Measurements from ENCODE around the gene RAB3IL1. TPM values are rescaled to one million over a fixed set of nuclear protein-coding genes. Genes with fewer than 3 reads are reported as not detected.

RAB3IL1 gene
- total RNA-seq, 1 donor = 15.9 TPM

- Histone ChIP-seq H3K36me3 (ENCODE audit: insufficient read depth, low read length) (no peaks in the 10 kb centered on the region), H3K4me1 (ENCODE audit: insufficient read depth, low read length) (peaks cover 11% of the 10 kb centered on the region), H3K9me3 (ENCODE audit: low read depth, low read length) (no peaks in the 10 kb centered on the region), H3K4me3 (ENCODE audit: insufficient read depth, low read length) (no peak overlapping the region), H3K4me2 (ENCODE audit: insufficient read depth, low read length) (no peak overlapping the region), H3K79me2 (ENCODE audit: insufficient read depth, low read length) (no peaks in the 10 kb centered on the region), H4K20me1 (ENCODE audit: insufficient read depth, low read length) (no peaks in the 10 kb centered on the region), H3K27me3 (ENCODE audit: insufficient read depth, low read length) (peaks cover 10% of the 10 kb centered on the region), H2AFZ (ENCODE audit: low read length) (no peak overlapping the region), H3K27ac (ENCODE audit: low read depth, low read length) (no peak overlapping the region)
- peak; percentile 98 for DNase-seq (ENCODE audit: insufficient read length, low spot score, missing footprints)
- no peak for TF ChIP-seq CTCF (IDR thresholded peaks at IDR 0.05; ENCODE audit: extremely low read depth, low read depth, low read length)
Measured at GRCh38 chr11:61922539-61922938, 5.2 kb upstream of the RAB3IL1 start.

DNA sequence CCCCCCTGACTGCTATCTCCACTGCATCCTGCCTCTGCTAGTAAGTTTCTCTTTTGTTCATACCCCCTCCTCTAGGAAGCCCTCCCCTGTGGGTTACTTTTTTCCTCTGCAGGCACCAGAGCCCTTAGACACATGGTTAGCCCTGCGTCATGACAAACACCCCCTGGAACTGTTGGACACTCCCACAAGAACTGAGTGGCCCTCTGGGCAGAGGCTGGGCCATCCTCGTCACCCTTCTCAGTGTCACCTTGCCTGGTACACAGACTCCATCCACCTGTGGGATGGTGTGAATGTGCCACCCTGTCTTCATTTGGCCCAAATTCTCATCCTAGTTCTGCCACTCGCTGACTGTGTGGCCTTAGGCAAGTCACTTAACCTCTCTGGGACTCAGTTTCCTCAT is 4.1 kb upstream of the RAB3IL1 start:
- DNase-seq (ENCODE audit: insufficient read length, low spot score, missing footprints) = peak; percentile 49
- H3K4me2 ChIP-seq (ENCODE audit: insufficient read depth, low read length) = no peak overlapping the region
- H3K36me3 ChIP-seq (ENCODE audit: insufficient read depth, low read length) = no peaks in the 10 kb centered on the region
- peaks cover 11% of the 10 kb centered on the region for H3K4me1 ChIP-seq (ENCODE audit: insufficient read depth, low read length)
- no peak overlapping the region for H3K4me3 ChIP-seq (ENCODE audit: insufficient read depth, low read length)
- H3K9me3 ChIP-seq (ENCODE audit: low read depth, low read length) = no peaks in the 10 kb centered on the region
- H4K20me1 ChIP-seq (ENCODE audit: insufficient read depth, low read length) = no peaks in the 10 kb centered on the region
- H2AFZ ChIP-seq (ENCODE audit: low read length) = no peak overlapping the region
- H3K79me2 ChIP-seq (ENCODE audit: insufficient read depth, low read length) = peaks cover 1% of the 10 kb centered on the region
- TF ChIP-seq CTCF (IDR thresholded peaks at IDR 0.05; ENCODE audit: extremely low read depth, low read depth, low read length) = no peak
- peaks cover 10% of the 10 kb centered on the region for H3K27me3 ChIP-seq (ENCODE audit: insufficient read depth, low read length)
- no peak overlapping the region for H3K27ac ChIP-seq (ENCODE audit: low read depth, low read length)

DNA sequence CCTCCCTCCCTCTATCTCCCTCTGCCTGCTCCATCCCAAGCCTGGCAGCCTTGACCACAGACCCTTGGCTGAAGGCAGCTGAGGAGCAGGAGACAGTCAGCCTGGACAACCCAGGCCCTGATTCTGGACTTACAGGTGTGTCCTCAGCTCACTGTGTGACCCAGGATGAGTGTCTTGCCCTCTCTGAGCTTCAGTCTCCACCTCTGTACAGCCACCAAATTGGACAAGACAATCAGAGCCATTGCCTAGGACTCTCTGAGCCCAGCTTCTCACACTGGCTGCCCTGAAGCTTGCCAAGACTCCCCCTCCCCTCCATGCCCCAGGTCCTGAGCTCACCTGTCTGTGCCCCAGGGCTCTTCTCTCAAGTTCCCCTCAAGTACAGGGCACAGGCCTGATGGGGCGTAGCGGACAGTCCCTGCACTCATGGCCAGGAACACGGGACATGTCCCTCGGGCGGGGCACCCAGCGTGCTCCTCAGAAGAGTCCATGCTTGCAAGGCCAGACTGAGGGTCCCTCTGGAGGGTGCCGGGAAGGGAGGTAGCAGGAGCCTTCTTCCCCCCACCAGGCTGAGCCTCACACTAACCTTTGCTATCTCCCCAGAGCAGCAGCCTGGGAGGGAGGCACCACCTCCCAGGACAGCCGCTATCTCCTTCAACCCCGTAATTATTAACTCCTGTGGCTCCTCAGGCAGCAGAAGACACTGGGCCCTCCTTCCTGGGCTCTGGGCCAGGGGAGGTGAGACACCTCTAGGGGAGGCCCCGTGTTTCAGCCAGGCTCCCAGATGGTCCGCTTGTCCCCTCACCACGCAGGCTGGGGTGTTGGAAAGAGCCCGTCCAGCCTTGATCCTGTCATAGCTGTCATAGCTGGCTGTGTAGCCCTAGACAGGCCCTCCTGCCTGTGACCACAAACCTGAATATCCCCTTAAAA is 2.6 kb upstream of the RAB3IL1 start:
- no peak overlapping the region for H2AFZ ChIP-seq (ENCODE audit: low read length)
- H3K4me1 ChIP-seq (ENCODE audit: insufficient read depth, low read length) = peaks cover 11% of the 10 kb centered on the region
- H3K79me2 ChIP-seq (ENCODE audit: insufficient read depth, low read length) = peaks cover 3% of the 10 kb centered on the region
- H4K20me1 ChIP-seq (ENCODE audit: insufficient read depth, low read length) = no peaks in the 10 kb centered on the region
- no peaks in the 10 kb centered on the region for H3K36me3 ChIP-seq (ENCODE audit: insufficient read depth, low read length)
- H3K4me3 ChIP-seq (ENCODE audit: insufficient read depth, low read length) = no peak overlapping the region
- TF ChIP-seq CTCF (IDR thresholded peaks at IDR 0.05; ENCODE audit: extremely low read depth, low read depth, low read length) = no peak
- H3K9me3 ChIP-seq (ENCODE audit: low read depth, low read length) = no peaks in the 10 kb centered on the region
- no peak overlapping the region for H3K4me2 ChIP-seq (ENCODE audit: insufficient read depth, low read length)
- H3K27ac ChIP-seq (ENCODE audit: low read depth, low read length) = no peak overlapping the region
- peaks cover 10% of the 10 kb centered on the region for H3K27me3 ChIP-seq (ENCODE audit: insufficient read depth, low read length)
- DNase-seq (ENCODE audit: insufficient read length, low spot score, missing footprints) = peak; percentile 29

DNA sequence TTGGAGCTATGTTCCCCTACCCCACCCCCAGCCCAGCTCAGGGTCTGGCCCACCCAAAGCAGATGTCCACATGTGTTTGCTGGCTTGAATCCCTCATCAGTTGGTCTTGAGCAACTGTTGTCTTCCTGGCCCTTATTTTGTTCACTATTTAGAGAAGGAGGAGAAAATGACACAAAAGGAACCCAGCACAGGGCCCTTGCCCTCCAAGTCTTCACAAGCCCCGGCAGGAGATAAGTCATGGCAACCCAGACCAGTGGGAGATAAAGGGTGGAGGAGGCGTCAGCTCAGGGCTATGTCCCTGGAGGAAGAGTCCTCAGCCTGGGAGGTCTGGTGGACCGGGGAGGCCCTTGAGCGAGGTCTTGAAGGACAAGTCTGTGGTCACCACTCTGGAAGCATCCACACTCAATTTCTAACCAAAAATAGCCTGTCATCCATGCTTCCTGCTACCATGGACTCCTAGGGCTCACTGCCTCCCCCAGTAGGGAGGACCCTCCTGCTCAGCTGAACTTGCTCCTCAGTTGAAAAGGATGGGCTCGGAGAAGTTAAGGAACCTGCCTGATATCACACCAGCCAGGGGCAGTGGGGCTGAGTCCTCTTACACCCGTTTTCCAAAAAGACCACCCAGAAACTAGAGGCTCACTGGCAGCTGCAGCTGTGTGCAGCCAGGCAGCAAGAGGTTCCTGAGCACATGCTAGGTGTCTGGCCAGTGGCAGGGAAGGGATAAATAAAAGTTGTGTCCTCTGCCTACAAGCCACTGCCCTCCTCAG is 1.8 kb upstream of the RAB3IL1 start:
- Histone ChIP-seq H3K36me3 (ENCODE audit: insufficient read depth, low read length) (no peaks in the 10 kb centered on the region), H3K4me1 (ENCODE audit: insufficient read depth, low read length) (peaks cover 11% of the 10 kb centered on the region), H3K27ac (ENCODE audit: low read depth, low read length) (no peak overlapping the region), H3K9me3 (ENCODE audit: low read depth, low read length) (no peaks in the 10 kb centered on the region), H3K4me3 (ENCODE audit: insufficient read depth, low read length) (no peak overlapping the region), H3K4me2 (ENCODE audit: insufficient read depth, low read length) (no peak overlapping the region), H3K79me2 (ENCODE audit: insufficient read depth, low read length) (peaks cover 3% of the 10 kb centered on the region), H4K20me1 (ENCODE audit: insufficient read depth, low read length) (no peaks in the 10 kb centered on the region), H2AFZ (ENCODE audit: low read length) (no peak overlapping the region), H3K27me3 (ENCODE audit: insufficient read depth, low read length) (peaks cover 10% of the 10 kb centered on the region)
- DNase-seq (ENCODE audit: insufficient read length, low spot score, missing footprints) = peak; percentile 86
- TF ChIP-seq CTCF (IDR thresholded peaks at IDR 0.05; ENCODE audit: extremely low read depth, low read depth, low read length) = no peak
